HG03442 (cell line): ENCODE results near the gene NSDHL.

ENCODE experiments used
- ATAC-seq: cut with Tn5 transposase; IDR thresholded peaks from one replicate; pipeline ENCODE4 v1.9.1; 2021; ENCODE audit warnings: mild to moderate bottlenecking, moderate library complexity; ENCODE audit not compliant: unreplicated experiment

Gene NSDHL

GRCh38 chrX:152910018-152910417 lies 79.2 kb downstream of the NSDHL start:
- ATAC-seq: peak; percentile 79

GRCh38 chrX:152912106-152912505 lies 81.2 kb downstream of the NSDHL start:
- no peak for ATAC-seq

- ATAC-seq: no peak
Observed at GRCh38 chrX:152912641-152913040, 81.8 kb downstream of the NSDHL start.

GRCh38 chrX:152913346-152913745 lies 82.5 kb downstream of the NSDHL start:
- ATAC-seq: no peak

GRCh38 chrX:152913910-152914309 lies 83.0 kb downstream of the NSDHL start:
- no peak for ATAC-seq

GRCh38 chrX:152915541-152916241 lies 84.8 kb downstream of the NSDHL start:
- ATAC-seq: peak; percentile 84

- no peak for ATAC-seq
Observed at GRCh38 chrX:152917656-152918579, 87.1 kb downstream of the NSDHL start.

GRCh38 chrX:152918707-152919106 lies 87.8 kb downstream of the NSDHL start:
- no peak for ATAC-seq
